GM12878 (cell line): ENCODE results near the gene NANOG.

Source experiments
- RAD21 ChIP-seq: IDR thresholded peaks from 2 replicates; pipeline ENCODE4 v1.6.1; 2011; ENCODE audit warnings: mild to moderate bottlenecking, low read depth, low read length, moderate library complexity; ENCODE audit not compliant: insufficient read depth
- TF ChIP-seq, protein P1 (sequence below), 3 experiments: IDR thresholded peaks in 2 of 3; conservative IDR thresholded peaks in 1 of 3; 2 replicates each; pipeline ENCODE4 v1.5.1; 2011; ENCODE audit warnings: low read depth in 3 of 3, low read length in 3 of 3, mild to moderate bottlenecking in 3 of 3, control low read depth in 2 of 3, moderate library complexity in 2 of 3, inconsistent platforms in 1 of 3, mixed read lengths in 1 of 3; ENCODE audit not compliant: control insufficient read depth in 2 of 3, insufficient read depth in 1 of 3; ENCODE audit errors: extremely low read depth in 1 of 3

GRCh38 chr12:7750350-7750749, 38.9 kb upstream of the NANOG start:
- no peak for TF ChIP-seq RAD21
- TF ChIP-seq, protein P1, sequence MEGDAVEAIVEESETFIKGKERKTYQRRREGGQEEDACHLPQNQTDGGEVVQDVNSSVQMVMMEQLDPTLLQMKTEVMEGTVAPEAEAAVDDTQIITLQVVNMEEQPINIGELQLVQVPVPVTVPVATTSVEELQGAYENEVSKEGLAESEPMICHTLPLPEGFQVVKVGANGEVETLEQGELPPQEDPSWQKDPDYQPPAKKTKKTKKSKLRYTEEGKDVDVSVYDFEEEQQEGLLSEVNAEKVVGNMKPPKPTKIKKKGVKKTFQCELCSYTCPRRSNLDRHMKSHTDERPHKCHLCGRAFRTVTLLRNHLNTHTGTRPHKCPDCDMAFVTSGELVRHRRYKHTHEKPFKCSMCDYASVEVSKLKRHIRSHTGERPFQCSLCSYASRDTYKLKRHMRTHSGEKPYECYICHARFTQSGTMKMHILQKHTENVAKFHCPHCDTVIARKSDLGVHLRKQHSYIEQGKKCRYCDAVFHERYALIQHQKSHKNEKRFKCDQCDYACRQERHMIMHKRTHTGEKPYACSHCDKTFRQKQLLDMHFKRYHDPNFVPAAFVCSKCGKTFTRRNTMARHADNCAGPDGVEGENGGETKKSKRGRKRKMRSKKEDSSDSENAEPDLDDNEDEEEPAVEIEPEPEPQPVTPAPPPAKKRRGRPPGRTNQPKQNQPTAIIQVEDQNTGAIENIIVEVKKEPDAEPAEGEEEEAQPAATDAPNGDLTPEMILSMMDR (IDR thresholded peaks at IDR 0.05 in 2 of 3, conservative IDR thresholded peaks at IDR 0.05 in 1 of 3; ENCODE audit: control insufficient read depth in 2 of 3, extremely low read depth in 1 of 3, insufficient read depth in 1 of 3, low read depth in 3 of 3, low read length in 3 of 3) = no peak
